HG03442 (cell line): ENCODE measurements around the gene C2orf68.
A peak's percentile ranks its signal among the peaks of the same experiment; 100 is the strongest.
"Not testable (repeated sequence)": the region's sequence is repeated elsewhere in the genome, so short reads cannot be mapped to it uniquely, and the experiment has no call there.

Source experiments
- ATAC-seq: cut with Tn5 transposase; IDR thresholded peaks from one replicate; pipeline ENCODE4 v1.9.1; 2021; ENCODE audit warnings: mild to moderate bottlenecking, moderate library complexity; ENCODE audit not compliant: unreplicated experiment

C2orf68 gene, protein sequence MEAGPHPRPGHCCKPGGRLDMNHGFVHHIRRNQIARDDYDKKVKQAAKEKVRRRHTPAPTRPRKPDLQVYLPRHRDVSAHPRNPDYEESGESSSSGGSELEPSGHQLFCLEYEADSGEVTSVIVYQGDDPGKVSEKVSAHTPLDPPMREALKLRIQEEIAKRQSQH

DNA sequence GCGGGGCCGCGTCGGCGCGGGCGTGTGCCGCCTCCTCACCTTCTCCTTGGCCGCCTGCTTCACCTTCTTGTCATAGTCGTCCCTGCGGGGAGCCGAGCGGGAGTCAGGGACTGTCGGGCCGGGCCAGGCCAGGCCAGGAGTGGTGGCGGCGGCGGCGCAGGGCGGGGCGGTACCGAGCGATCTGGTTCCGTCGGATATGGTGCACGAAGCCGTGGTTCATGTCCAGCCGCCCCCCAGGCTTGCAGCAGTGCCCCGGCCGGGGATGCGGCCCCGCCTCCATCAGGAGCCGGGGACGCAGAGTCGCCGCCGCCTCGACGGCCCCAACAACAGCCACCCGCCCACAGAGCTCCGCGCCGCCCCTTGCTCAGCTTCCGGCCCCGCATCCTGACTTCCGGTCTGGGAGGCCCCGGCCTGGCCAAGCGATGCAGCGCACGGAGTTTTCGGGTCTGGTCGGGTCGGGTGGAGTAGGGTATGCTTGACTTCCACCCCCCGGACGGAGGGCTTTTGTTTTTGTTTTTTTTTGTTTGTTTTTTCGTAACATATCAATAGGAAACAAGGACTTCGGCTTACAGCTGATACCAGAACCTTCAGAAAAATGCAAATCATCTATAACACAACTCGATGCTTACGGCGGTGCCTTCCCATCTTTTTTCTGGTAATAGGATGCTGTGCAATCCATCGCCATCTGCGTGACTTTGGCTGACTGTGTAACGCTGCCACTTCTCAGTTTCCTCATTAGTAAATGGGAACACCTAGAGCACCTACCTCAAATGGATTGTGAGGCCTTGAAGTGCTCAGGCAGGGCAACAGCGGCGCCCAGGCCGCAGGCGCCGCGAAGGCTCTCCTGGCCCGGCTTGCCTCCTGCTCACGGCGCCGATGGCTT, at the start of gene C2orf68:
Gene C2orf68, minus strand, starts transcription at position 362 of the 883 bp plus-strand sequence. Its CDS starts 82 bp downstream, at position 280.
- peak; percentile 70 for ATAC-seq

DNA sequence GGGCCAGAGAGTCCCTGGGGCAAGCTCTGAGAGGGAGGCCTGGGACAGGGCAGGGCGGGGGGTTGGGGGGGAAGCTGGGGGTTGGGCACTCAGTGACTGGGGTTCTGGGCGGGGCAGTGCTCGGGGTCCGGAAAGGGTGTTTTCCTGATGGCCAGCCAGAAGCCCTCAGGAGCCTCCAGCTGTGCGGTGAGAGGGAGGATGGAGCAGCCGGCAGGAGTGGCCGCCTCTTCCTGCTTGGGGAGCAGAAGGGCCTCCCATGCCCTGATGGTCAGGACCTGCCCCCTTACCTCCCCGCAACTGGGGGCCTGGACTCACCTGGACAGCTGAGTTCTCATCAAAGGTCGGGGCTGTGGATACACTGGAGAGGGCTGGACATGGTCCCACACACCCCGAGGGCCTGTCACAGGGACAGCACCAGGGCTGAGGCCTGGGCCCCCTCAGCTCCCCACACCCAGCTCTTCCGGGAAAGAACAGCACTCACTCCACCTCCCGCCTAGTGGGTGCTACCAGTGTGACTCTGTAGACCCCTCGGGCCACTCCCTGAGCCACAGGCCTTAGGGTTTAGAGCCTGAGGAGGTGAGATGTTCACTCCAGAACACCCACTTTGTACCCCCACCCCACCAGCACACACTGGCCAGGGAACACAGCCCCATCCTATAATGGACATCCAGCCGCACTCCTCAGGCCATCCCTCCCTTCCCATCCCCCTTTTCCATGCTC, 49.4 kb upstream of the C2orf68 start:
- ATAC-seq = no peak

DNA sequence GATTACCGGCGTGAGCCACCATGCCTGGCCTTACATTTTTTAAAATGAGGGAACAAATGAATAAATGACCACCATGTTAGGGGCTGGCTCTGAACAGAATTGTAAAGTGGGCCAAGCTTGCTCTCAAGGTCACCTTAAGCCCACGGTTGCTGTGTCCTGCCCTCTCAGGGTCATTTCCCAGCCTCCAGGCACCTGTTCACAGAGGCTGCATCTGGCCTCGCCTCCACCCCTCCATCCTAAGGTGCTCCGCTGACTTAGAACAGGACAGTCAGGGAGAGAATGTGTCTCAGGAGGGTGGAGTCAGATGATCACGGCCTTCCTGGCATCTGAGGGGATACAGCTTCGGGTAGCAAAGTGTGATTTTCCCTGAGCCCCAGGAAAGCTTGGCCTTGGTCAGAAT, 48.9 kb upstream of the C2orf68 start:
- no peak for ATAC-seq

DNA sequence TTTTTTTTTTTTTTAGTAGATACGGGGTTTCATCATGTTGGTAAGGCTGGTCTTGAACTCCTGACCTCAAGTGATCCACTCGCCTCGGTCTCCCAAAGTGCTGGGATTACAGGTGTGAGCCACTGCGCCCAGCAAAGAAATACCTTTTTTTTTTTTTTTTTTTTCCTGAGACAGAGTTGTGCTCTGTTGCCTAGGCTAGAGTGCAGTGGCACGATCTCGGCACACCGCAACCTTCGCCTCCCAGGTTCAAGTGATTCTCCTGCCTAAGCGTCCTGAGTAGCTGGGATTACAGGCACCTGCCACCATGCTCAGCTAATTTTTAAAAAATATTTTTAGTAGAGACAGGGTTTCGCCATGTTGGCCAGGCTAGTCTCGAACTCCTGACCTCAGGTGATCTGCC, 48.4 kb upstream of the C2orf68 start:
- ATAC-seq = not testable (repeated sequence)

DNA sequence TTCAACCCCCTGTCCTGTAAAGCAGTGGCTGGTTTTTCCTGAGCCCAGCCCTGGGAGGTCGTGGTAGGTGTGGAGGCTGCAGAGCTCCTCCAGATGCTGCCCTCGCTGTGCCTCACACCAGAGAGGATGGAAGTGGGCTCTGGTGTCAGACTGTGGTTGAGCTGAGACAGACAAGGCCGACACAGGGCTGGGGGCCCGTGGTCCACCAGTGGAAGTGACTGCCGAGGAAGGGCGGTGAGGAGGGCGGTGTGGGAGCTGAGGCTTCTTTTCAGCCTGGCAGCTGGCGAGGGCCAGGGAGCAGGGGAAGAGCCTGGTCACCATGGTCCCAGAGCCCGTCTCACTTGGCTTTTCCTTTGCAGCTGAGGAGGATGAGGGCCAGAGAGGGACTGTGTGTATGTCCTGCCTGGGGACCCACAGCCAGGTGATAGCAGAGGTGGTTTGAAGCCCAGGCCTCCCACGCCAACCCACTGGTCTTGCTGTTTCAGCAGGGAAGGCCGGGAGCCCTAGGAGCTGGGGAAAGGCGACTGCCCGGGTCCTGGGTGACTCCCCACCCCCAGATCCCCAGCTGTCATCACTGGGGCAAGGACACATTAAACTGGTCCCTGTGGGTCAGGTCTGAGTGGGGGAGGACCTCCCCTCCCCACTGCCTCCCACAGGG, 47.6 kb upstream of the C2orf68 start:
- no peak for ATAC-seq

DNA sequence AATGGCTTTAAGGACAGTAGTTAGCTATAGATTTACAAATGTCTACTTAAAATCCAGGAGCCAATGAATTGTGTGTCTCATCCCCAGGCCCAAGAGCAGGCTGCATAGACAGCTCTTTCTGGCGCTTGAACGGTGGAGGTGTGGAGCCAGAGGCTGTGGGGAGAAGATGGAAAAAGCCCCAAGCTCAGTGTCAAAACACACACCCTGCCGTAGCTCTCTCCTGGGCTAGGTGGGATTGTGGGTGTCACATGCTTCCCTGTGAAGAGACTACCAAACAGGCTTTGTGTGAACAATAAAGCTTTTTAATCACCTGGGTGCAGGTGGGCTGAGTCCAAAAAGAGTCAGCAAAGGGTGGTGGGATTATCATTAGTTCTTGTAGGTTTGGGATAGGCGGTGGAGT, 45.5 kb upstream of the C2orf68 start:
- ATAC-seq = not testable (repeated sequence)

DNA sequence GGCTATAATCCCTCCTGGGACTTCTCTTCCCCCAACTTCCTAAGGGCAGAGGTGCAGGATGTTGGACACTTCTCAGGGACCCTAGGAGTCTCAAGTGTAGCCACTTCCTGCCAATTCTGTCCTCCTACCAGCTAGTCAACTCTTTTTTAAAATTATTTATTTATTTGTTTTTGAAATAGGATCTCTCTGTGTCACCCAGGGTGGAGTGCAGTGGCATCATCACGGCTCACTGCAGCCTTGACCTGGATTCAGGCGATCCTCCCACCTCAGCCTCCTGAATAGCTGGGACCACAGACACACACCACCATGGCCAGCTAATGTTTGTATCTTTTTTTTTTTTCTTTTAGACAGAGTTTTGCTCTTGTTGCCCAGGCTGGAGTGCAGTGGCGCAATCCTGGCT, 44.6 kb upstream of the C2orf68 start:
- no peak for ATAC-seq

DNA sequence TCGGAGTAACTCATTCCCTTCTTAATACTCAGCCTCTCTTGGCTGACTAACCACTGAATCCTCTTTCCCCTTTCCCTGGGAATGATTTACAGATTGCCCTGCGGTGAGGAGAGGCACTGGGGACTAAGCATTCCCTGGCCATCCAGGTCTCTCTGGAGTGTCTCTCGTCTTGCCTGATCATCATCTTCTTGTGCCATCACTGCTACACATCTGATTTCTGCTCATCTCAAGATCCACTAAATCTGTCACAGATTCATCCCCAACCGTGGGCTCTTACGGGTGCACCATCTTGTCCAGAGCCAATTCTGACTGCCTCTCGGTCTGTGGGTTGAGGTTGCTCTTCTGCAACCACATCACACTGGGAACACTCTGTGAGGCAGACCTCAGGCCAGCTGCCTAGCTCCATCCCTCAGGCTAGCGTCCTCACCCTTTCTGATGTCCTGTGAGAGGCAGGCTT, 44.1 kb upstream of the C2orf68 start:
- ATAC-seq = no peak

DNA sequence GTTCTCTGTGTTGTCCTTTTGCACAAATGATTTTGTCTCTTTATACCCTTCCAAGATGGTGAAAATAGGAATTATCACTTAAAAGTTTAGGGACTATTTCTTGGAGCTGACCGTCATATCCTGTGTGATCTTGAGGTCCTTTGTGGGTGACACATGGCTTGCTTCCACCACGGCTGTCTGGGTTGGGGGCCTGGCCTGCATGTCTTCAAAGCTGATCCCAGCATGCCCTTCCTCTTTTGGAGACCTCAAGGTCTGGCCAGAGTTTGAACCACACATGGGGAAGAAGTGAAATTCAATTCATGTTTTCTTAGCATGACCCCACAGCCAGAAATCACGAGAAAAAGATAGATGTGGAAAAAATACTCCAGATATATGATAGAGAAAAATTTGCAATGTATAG, 42.1 kb upstream of the C2orf68 start:
- ATAC-seq = no peak

DNA sequence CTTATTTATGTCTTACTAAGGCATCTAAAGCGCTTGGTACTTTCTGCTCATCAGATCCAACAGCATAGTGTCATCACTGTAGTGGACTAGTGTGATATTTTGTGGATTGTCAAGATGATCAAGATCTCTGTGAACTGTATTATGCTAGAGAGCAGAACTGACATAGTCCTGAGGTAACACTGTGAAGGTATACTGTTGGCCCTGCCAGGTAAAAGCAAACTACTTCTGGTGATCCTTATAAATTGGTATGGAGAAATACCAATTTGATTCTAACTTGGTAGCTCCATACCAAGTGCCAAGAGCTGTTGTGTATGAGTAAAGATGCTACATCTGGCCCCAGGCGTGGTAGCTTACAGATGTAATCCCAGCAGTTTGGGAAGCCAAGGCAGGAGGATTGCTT, 40.2 kb upstream of the C2orf68 start:
- no peak for ATAC-seq

DNA sequence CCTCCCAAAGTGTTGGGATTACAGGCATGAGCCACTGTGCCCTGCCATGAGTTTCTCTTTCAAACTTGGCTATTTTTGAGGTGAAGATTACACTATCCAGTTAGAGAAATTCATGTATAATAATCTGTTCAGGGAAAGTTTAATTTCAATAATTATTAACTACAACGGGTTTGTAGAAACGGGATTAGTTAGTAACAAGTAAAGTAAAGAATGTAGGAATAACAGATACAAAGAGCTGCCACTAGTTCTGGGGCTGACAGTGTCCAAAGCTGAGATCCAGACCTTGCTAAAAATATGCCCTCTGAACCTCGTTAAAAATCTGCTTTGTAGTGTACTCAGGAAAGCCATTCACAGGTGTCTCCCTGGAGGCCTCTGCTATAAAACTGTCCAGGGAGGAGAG, 39.2 kb upstream of the C2orf68 start:
- no peak for ATAC-seq

DNA sequence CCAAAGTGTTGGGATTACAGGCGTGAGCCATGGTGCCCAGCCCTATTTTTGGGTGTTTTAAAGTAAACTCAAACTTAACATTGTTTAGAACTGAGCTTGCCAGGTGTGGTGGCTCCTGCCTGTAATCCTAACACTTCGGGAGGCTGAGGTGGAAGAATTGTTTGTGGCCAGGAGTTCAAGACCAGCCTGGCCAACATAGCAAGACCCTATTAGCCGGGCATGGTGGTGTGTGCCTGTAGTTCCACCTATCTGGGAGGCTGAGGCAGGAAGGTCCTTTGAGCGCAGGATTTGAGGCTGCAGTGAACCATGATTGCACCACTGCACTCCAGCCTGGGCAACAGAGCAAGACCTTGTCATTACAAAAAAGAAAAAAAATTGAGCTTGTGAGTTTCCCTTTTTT, 38.6 kb upstream of the C2orf68 start:
- ATAC-seq = no peak

DNA sequence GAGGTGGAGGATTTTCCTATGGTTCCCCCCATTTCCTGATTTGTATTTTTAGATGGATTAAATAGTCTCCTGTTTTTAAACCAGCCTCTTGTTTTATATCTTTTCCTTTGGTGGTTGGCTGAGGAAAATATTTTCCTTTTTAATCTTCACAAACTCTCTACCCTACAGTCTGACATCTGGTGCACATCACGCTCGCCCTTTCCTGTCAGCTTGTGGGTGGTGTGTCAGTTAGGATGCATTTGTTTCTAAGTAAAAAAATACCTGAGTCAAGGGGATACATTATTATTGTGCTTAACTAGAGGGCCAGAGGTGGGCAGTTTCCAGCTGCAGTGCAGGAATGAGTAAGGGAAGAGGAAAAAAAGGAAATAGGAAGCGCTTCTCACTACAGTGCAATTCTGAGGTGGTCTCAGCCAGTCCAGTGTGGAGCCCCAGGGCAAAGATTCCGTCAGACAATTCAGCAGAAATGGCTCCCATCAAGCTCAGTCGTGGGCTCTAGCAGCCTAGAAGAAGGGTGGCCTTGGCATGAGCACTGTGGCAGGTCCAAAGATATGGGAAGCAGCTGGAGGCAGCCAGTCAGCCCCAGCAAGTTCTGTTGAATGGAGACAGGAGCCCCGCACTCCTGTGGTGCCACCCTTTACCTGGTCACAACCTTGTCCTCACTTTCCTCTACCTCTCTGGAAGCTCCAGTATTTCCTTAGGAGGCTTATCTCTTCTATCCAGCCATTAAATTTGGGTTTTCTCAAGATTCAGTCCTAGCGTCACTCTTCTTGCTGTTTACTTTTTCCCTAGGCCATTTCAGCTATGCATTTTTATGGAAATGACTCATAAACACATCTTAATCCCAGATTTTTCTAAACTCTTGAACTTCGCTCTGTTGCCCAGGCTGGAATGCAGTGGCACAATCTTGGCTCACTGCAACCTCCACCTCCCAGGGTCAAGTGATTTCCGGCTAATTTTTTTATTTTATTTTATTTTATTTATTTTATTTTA, 37.6 kb upstream of the C2orf68 start:
- ATAC-seq = no peak

DNA sequence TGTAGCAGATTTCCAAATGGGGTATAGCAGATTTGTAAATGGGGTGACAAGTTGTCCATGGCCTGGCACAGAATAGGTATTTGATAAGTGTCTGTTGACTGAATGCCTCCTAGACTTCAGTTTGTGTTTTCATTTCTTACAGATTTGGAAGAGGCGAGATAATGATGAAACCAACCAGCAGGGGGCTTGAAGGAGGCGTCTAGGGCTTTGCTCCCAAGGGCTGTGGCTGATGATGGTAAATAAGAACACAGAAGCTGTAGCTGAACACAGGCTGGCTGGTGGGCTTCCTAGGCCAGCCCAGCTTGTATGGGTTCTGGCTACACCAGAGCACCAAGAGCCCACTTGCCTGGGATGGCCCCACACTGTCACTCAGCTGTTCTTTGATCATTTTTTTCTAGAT, 36.8 kb upstream of the C2orf68 start:
- ATAC-seq = no peak

DNA sequence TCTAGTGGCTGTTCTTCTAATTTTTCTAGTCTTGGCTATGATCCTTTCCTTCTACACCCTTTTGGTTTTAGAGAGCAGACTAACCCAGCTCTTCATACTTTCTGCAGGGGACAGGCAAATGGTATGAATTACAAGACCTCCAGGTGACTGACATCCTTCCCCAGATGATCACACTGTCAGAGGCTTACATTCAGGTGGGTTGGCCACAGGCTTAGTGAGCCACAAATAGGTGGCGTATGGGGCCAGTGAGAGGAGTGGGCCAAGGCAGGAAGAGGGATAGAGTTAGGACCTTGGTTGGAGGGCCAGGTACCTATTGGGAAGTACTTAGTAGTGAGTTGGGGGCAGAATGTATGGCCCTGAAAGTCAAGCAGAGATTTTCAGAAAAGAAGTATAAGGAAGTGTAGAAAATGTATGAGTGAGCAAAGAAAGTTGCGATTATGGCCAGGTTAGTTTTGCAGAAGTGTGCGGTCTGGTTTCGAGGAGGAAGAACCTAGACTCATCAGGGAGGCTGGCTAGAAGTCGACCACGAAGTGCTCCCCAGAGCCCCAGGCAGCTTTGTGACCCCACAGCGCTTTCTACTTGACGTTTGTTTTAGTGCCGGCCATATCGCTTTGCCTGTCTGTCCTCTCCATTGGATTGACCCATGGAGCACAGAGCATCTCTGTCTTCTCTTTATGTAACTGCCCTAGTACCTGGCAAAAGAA, 36.1 kb upstream of the C2orf68 start:
- ATAC-seq = peak; percentile 65

DNA sequence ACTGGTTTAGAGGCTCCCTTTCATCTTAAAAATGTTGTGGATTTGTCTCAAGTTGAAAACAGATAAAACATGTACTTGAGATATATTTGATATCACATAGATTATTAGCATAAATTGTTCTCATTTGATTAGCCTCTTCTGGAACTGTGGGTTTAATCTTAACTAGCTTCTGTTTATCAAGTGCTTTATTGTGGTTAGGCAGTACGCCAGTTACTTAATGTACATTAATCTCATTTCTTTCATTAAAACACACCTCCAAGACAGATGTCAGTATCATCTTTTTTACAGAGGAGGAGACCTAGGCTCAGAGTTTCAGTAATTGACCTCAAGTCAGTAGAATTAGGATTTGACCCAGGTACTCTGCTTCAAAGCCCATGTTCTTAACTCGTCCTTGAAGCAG, 34.3 kb upstream of the C2orf68 start:
- ATAC-seq = no peak

DNA sequence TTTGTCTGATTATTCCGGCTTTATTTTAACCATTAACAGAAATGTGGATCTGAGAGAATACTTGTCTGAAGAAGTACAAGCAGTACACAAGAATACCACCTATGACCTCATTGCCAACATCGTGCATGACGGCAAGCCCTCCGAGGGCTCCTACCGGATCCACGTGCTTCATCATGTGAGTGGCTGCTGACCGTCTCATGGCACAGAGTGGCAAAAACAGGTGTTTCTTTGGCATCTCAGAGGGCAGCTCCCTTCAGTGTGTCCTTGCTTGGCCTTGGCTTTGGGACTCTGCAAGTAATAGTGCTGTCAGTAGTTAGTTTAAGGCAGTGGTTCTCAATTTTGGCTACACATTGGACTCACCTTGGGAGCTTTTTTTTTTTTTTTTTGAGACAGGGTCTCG, 33.0 kb upstream of the C2orf68 start:
- no peak for ATAC-seq

DNA sequence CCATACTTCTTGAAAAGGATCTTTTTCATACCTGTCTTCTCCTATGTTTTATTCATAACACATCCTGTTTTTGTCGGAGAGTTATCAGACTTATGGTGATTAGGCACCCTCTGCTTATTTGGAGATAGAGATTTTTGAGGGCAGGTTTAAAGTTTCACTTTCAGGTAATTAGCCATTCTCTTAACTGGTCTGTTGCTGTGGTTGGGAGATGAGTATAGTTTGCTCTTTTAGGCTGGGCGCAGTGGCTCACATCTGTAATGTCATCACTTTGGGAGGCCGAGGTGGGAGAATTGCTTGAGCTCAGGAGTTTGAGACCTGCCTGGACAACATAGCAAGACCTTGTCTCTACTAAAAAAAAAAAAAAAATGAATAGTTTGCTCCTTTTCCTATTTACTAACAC, 30.9 kb upstream of the C2orf68 start:
- ATAC-seq = no peak

DNA sequence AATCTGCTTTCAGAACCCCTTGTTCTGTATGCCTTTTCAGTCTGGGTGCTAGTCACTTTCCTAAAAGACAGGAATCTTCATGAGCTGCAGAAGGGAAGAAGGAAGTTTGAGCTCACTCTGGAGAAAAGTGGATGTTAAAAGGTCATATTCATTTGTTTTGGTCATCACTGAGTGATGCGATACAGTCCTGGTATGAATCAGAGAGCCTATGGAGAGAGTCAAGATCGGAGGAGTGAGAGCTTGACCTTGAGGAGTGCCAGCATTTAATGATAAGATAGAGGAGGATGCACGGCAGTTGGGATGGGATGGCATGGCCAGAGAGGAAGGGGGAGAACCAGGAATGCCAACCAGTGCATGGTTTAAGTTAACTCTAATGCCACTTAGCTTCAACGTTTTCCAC, 23.8 kb upstream of the C2orf68 start:
- ATAC-seq = no peak
